WERI-Rb-1 (cell line): ENCODE data around the gene OSGIN1.

ENCODE experiments used
- DNase-seq: peaks from one replicate; pipeline ENCODE4 v3.0.0-alpha.2; 2020
- H3K27ac ChIP-seq: fragments of 250-450 bp; sonication (Bioruptor Pico); 2 replicates; pipeline ENCODE4 v1.5.1; 2020; ENCODE audit warnings: mild to moderate bottlenecking, moderate library complexity
- H3K27me3 ChIP-seq: fragments of 250-450 bp; sonication (Bioruptor Pico); 2 replicates; pipeline ENCODE4 v1.5.1; 2021; ENCODE audit warnings: mild to moderate bottlenecking, low read depth, moderate library complexity; ENCODE audit not compliant: insufficient read depth, severe bottlenecking
- H3K36me3 ChIP-seq: fragments of 250-450 bp; sonication (Bioruptor Pico); 2 replicates; pipeline ENCODE4 v1.5.1; 2020; ENCODE audit warnings: mild to moderate bottlenecking, moderate library complexity
- H3K4me3 ChIP-seq: 2 replicates; pipeline ENCODE4 v1.5.1; 2011; ENCODE audit warnings: low read depth, mild to moderate bottlenecking, control low read depth, low read length
- H3K9me3 ChIP-seq: fragments of 250-450 bp; sonication (Bioruptor Pico); 2 replicates; pipeline ENCODE4 v1.5.1; 2021; ENCODE audit warnings: mild to moderate bottlenecking, moderate library complexity; ENCODE audit not compliant: severe bottlenecking
- CTCF ChIP-seq: IDR thresholded peaks from 2 replicates; pipeline ENCODE4 v1.5.1; 2011; ENCODE audit warnings: low read depth, mild to moderate bottlenecking, control low read depth, inconsistent platforms, low read length

Gene OSGIN1

GRCh38 chr16:83974475-83974874, 21.4 kb downstream of the OSGIN1 start:
- H3K27ac ChIP-seq, result no peak overlapping the region
- H3K4me3 ChIP-seq, result no peak overlapping the region
- H3K9me3 ChIP-seq, result no peaks in the 10 kb centered on the region
- TF ChIP-seq CTCF, result no peak
- no peaks in the 10 kb centered on the region for H3K36me3 ChIP-seq
- H3K27me3 ChIP-seq, result no peaks in the 10 kb centered on the region
- no peak for DNase-seq

DNA sequence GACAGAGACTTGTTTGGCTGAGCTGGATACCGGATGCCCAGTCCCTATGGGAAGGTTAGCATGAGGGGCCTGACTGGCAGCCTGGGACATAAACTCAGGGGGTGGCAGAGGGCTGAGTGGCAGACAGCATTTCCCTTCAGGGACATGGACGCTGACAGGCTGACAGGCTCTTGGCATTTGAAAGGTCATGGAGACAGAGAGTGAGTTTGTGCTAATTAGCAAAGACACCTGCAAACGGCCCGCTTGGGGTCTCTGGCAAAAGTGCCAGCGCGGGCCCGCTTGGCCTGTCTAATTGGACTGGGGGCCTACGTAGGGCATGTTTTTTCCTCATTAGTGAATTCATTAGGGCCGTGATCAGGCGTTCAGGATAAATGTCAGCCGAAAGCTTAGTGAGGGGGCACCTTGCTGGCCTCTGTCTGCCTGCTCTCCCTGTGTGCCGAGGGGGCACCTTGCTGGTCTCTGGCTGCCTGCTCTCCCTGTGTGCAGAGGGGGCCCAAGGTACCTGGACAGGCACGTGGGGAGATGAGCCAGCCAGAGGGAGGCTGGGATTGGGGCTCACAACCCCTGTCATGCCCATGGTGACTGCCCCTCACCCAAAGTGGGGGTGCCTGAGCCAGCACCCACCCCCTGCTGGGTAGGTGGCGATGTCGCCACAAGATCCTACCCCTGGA, 22.7 kb downstream of the OSGIN1 start:
- Histone ChIP-seq H3K27me3 (no peaks in the 10 kb centered on the region), H3K36me3 (no peaks in the 10 kb centered on the region), H3K4me3 (no peak overlapping the region), H3K9me3 (no peaks in the 10 kb centered on the region), H3K27ac (no peak overlapping the region)
- no peak for DNase-seq
- no peak for TF ChIP-seq CTCF

DNA sequence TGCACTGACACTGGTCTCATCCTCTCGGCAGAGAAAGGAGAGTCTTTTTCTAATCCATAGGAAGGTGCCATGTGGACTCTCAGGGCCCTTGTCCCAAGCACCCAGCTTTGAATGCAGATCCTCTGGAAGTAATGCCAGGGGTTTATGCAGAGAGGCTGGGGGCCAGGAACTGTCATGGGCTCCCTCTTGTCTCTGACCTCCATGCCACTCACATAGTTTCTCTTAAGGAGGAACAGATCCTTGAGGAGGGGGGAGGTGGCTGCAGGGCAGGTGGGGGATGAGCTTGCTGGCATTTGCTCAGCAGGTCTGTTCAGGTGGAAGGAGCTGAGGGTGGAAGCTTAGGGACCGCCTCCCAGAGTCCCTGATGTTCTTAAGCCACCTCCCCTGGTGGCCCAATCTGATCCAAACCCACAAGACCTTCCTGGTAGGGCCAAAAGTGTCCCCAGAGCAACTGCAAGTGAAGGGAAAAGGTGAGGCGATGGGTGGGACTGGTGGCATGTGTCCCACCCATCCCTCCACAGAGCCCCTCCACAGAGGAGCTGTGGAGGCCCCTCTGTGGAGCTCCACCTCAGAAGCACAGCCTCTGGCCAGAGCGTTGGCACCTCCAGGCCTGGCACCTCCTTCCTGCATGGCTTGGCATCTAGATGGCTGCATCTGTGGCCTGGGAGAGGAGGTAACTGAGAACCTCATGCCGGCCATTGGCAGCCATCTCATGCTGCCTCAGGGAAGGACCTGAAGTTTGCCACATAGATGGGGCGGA, 24.2 kb downstream of the OSGIN1 start:
- no peak for TF ChIP-seq CTCF

DNA sequence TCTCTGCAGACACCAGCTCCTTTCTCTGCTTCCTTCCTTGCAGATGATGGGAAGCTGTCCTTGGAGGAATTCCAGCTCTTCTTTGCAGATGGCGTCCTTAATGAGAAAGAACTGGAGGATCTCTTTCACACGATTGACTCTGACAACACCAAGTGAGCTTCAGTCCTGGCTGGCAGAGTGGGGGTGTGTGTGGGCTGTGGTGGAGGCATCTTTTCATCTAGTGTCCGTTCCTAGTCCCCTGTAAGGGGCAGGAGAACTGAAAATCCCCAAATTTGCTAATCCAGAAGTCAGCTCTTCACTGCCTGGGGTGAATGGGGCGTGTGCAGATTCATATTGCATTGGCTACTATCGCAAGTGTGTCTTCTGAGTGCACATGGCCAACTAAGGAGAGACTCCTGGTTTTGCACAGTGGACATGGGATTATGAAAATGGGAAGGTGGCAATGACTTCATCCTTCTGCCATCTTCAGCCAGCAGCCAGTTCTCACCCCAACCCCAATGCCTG, 25.4 kb downstream of the OSGIN1 start:
- Histone ChIP-seq H3K36me3 (no peaks in the 10 kb centered on the region), H3K4me3 (no peak overlapping the region), H3K27ac (no peak overlapping the region), H3K9me3 (no peaks in the 10 kb centered on the region), H3K27me3 (no peaks in the 10 kb centered on the region)
- no peak for TF ChIP-seq CTCF
- no peak for DNase-seq

More for the DNA sequence above, 24.2 kb downstream of the OSGIN1 start:
- H3K9me3 ChIP-seq, result no peaks in the 10 kb centered on the region
- H3K27me3 ChIP-seq, result no peaks in the 10 kb centered on the region
- H3K4me3 ChIP-seq, result no peak overlapping the region
- DNase-seq, result no peak
- no peak overlapping the region for H3K27ac ChIP-seq
- H3K36me3 ChIP-seq, result no peaks in the 10 kb centered on the region

DNA sequence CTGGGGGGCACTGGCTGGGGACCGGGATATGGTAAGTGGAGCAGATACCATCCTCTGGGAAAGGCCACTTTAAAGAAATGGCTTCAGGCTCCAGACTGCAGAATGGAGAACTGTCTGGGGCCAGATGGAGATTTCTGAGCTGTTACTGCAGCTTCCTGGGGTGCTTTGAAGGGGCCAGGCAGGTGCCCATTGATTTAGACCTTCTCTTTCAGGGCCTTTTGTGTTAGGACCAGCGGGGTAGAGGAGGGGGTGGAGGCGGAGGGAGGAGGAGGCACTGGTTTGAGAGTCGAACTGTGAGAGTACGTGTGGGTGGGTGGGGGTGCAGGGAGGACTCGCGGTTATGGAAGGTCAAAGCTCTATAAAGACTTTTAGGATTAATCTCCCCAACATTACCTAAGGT, 26.4 kb downstream of the OSGIN1 start:
- H3K4me3 ChIP-seq, result no peak overlapping the region
- no peak for DNase-seq
- no peak overlapping the region for H3K27ac ChIP-seq
- H3K27me3 ChIP-seq, result no peaks in the 10 kb centered on the region
- no peaks in the 10 kb centered on the region for H3K36me3 ChIP-seq
- no peaks in the 10 kb centered on the region for H3K9me3 ChIP-seq
- no peak for TF ChIP-seq CTCF
